Activated CD4-positive, alpha-beta T cell treated with anti-CD3 and anti-CD28 coated beads, Interleukin-2, amount 50 U/mL, for 1 hour (primary cell): ENCODE measurements around the gene LHPP.

Experiments used
- DNase-seq: peaks from one replicate; pipeline ENCODE4 v3.0.0-alpha.2; 2020

LHPP gene

GRCh38 chr10:124448696-124449169 is 12.9 kb upstream of the LHPP start:
- DNase-seq = no peak

GRCh38 chr10:124449170-124450011 is 12.2 kb upstream of the LHPP start:
- no peak for DNase-seq

- DNase-seq = no peak
Measured at GRCh38 chr10:124450012-124450782, 11.4 kb upstream of the LHPP start, which contains the start of gene NKX1-2. Gene NKX1-2 (minus strand): TSS chr10:124450035. CDS start chr10:124449943, 92 bp downstream.

GRCh38 chr10:124450783-124451057 is 10.9 kb upstream of the LHPP start:
- no peak for DNase-seq

GRCh38 chr10:124451276-124451675 is 10.3 kb upstream of the LHPP start:
- no peak for DNase-seq

GRCh38 chr10:124453960-124454610 is 7.5 kb upstream of the LHPP start:
- no peak for DNase-seq

- DNase-seq = no peak
Measured at GRCh38 chr10:124455441-124455840, 6.2 kb upstream of the LHPP start.

GRCh38 chr10:124458473-124458872 is 3.1 kb upstream of the LHPP start:
- no peak for DNase-seq

GRCh38 chr10:124458889-124459288 is 2.7 kb upstream of the LHPP start:
- DNase-seq = no peak

- DNase-seq = no peak
Measured at GRCh38 chr10:124459395-124459794, 2.2 kb upstream of the LHPP start.

GRCh38 chr10:124460144-124460543 is 1.5 kb upstream of the LHPP start:
- DNase-seq = no peak

- no peak for DNase-seq
Measured at GRCh38 chr10:124462348-124462695, 699 bp downstream of the LHPP start.

- DNase-seq = no peak
Measured at GRCh38 chr10:124464028-124464965, 2.7 kb downstream of the LHPP start.

- DNase-seq = no peak
Measured at GRCh38 chr10:124465003-124465776, 3.6 kb downstream of the LHPP start.

GRCh38 chr10:124465777-124466488 is 4.3 kb downstream of the LHPP start:
- no peak for DNase-seq

GRCh38 chr10:124467165-124467564 is 5.5 kb downstream of the LHPP start:
- DNase-seq = no peak

- DNase-seq = no peak
Measured at GRCh38 chr10:124468624-124469023, 7.0 kb downstream of the LHPP start.

- DNase-seq = no peak
Measured at GRCh38 chr10:124469956-124470484, 8.4 kb downstream of the LHPP start.

- DNase-seq = no peak
Measured at GRCh38 chr10:124470544-124471434, 9.2 kb downstream of the LHPP start.

GRCh38 chr10:124472071-124472470 is 10.4 kb downstream of the LHPP start:
- DNase-seq = no peak
